WTC11 (cell line): Measurements from ENCODE around the gene COL19A1. TPM values are rescaled to one million over a fixed set of nuclear protein-coding genes. Genes with fewer than 3 reads are reported as not detected.

Experiments used
- ATAC-seq: fragments of 200-7000 bp; cut with Tn5 transposase; 2 replicates; pipeline ENCODE4 v1.10.0; 2021; ENCODE audit warnings: mild to moderate bottlenecking, moderate library complexity
- CTCF ChIA-PET: fragments of 300-600 bp; sonication (Branson Sonifier 250); formaldehyde crosslinking; loops from one replicate; lab custom pipeline; 2021; ENCODE audit warnings: antibody characterized with exemption; lab: Charles Lee
- POLR2A ChIA-PET: fragments of 350-600 bp; sonication (Branson Sonifier 250); formaldehyde crosslinking; loops from one replicate; lab custom pipeline; 2021; ENCODE audit warnings: antibody characterized with exemption; lab: Charles Lee
- DNase-seq: peaks from one replicate; pipeline ENCODE4 v3.0.0; 2021; ENCODE audit warnings: low spot score
- H3K27ac Mint-ChIP-seq: 2 replicates; pipeline ENCODE4 v1.8.0; 2021; ENCODE audit warnings: mixed read lengths
- H3K27me3 Mint-ChIP-seq: 2 replicates; pipeline ENCODE4 v1.8.0; 2021; ENCODE audit warnings: low read depth, mild to moderate bottlenecking, moderate library complexity, mixed read lengths
- H3K36me3 Mint-ChIP-seq: 2 replicates; pipeline ENCODE4 v1.8.0; 2021; ENCODE audit warnings: mixed read lengths
- H3K4me1 Mint-ChIP-seq: 2 replicates; pipeline ENCODE4 v1.8.0; 2022; ENCODE audit warnings: mixed read lengths
- H3K4me3 Mint-ChIP-seq: 2 replicates; pipeline ENCODE4 v1.8.0; 2021; ENCODE audit warnings: mild to moderate bottlenecking, moderate library complexity, mixed read lengths
- H3K9me3 Mint-ChIP-seq: 2 replicates; pipeline ENCODE4 v1.8.0; 2021; ENCODE audit warnings: mixed read lengths
- ATF1 ChIP-seq: sonication (generic); formaldehyde crosslinking; IDR thresholded peaks from 2 replicates; pipeline ENCODE4 v1.8.1; 2023; ENCODE audit warnings: mild to moderate bottlenecking, moderate library complexity, missing genetic modification reagents
- CBFB ChIP-seq: sonication (generic); formaldehyde crosslinking; IDR thresholded peaks from 2 replicates; pipeline ENCODE4 v1.8.1; 2022; ENCODE audit warnings: mild to moderate bottlenecking, low read depth, missing genetic modification reagents
- FOXP1 ChIP-seq: sonication (generic); formaldehyde crosslinking; IDR thresholded peaks from 2 replicates; pipeline ENCODE4 v1.8.0; 2022; ENCODE audit warnings: missing genetic modification reagents, mild to moderate bottlenecking, moderate library complexity, borderline replicate concordance
- IRF2 ChIP-seq: sonication (generic); formaldehyde crosslinking; IDR thresholded peaks from 2 replicates; pipeline ENCODE4 v1.8.0; 2022; ENCODE audit warnings: low read depth, missing genetic modification reagents, borderline replicate concordance
- SOX15 ChIP-seq: fragments of 250-450 bp; sonication (Bioruptor Pico); IDR thresholded peaks from 2 replicates; pipeline ENCODE4 v1.9.0; 2021; ENCODE audit warnings: mild to moderate bottlenecking
- TEAD1 ChIP-seq: sonication (generic); formaldehyde crosslinking; IDR thresholded peaks from 2 replicates; pipeline ENCODE4 v1.8.0; 2022; ENCODE audit warnings: mild to moderate bottlenecking, missing genetic modification reagents
- ZNF138 ChIP-seq: sonication (generic); formaldehyde crosslinking; conservative IDR thresholded peaks from 2 replicates; pipeline ENCODE4 v1.8.1; 2022; ENCODE audit warnings: mild to moderate bottlenecking, moderate library complexity, missing genetic modification reagents
- total RNA-seq: library from RNA; stranded (reverse); gene quantifications from 3 replicates; pipeline ENCODE4 v1.2.3, GENCODE V29; 2021
- TF ChIP-seq, protein P1 (sequence below): sonication (generic); formaldehyde crosslinking; IDR thresholded peaks from 2 replicates; pipeline ENCODE4 v1.8.1; 2023; ENCODE audit warnings: mild to moderate bottlenecking, missing genetic modification reagents, moderate library complexity
- TF ChIP-seq, protein P2 (sequence below): sonication (generic); formaldehyde crosslinking; IDR thresholded peaks from 2 replicates; pipeline ENCODE4 v1.8.1; 2023; ENCODE audit warnings: mild to moderate bottlenecking, missing genetic modification reagents
- TF ChIP-seq, protein P3 (sequence below): sonication (generic); formaldehyde crosslinking; IDR thresholded peaks from 2 replicates; pipeline ENCODE4 v1.8.0; 2022; ENCODE audit warnings: mild to moderate bottlenecking, missing genetic modification reagents
- TF ChIP-seq, protein P4 (sequence below): fragments of 250-450 bp; sonication (Bioruptor Pico); IDR thresholded peaks from 2 replicates; pipeline ENCODE4 v1.9.0; 2021; ENCODE audit warnings: moderate library complexity, mild to moderate bottlenecking, inconsistent platforms, borderline replicate concordance
- TF ChIP-seq, protein P5 (sequence below): sonication (generic); formaldehyde crosslinking; IDR thresholded peaks from 2 replicates; pipeline ENCODE4 v1.8.1; 2022; ENCODE audit warnings: missing genetic modification reagents, borderline replicate concordance
- TF ChIP-seq, protein P6 (sequence below): sonication (generic); formaldehyde crosslinking; IDR thresholded peaks from 2 replicates; pipeline ENCODE4 v1.8.1; 2022; ENCODE audit warnings: low read depth, mild to moderate bottlenecking, moderate library complexity, missing genetic modification reagents, borderline replicate concordance
- TF ChIP-seq, protein P7 (sequence below): sonication (generic); formaldehyde crosslinking; conservative IDR thresholded peaks from 2 replicates; pipeline ENCODE4 v1.8.1; 2023; ENCODE audit warnings: mild to moderate bottlenecking, low read depth, missing genetic modification reagents, moderate library complexity

Gene COL19A1
- total RNA-seq, 1 experiment from 2014 or later = not detected

DNA sequence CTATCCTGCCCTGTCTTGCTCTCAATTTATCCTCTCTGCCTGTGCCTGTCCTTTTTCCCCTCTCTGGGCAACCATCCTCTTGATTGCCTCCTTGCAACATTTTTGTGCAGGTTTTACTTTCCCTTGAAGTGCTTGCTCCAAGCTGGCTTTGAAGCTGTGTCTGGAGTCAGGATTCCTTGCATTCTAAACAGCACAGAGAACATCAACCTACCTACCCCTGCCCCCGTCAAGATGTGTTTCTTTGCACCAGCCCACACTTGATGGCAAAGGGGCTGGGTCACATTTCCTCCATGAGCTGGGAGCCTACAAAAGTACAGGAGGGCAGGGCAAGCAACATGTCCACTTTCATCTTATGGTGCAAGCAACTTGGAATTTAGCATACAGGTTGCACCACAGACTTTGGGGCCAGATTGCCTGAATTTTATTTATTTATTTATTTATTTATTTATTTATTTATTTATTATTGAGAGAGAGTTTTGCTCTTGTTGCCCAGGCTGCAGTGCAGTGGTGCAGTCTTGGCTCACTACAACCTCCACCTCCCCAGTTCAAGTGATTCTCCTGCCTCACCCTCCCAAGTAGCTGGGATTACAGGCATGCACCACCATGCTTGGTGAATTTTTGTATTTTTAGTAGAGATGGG is 206.3 kb downstream of the COL19A1 start (continued):
- TF ChIP-seq, protein P1, sequence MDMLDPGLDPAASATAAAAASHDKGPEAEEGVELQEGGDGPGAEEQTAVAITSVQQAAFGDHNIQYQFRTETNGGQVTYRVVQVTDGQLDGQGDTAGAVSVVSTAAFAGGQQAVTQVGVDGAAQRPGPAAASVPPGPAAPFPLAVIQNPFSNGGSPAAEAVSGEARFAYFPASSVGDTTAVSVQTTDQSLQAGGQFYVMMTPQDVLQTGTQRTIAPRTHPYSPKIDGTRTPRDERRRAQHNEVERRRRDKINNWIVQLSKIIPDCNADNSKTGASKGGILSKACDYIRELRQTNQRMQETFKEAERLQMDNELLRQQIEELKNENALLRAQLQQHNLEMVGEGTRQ = no peak
- no peak for TF ChIP-seq ATF1 (CRISPR knock-in tag)
- TF ChIP-seq, all 79 proteins: peak for 0

DNA sequence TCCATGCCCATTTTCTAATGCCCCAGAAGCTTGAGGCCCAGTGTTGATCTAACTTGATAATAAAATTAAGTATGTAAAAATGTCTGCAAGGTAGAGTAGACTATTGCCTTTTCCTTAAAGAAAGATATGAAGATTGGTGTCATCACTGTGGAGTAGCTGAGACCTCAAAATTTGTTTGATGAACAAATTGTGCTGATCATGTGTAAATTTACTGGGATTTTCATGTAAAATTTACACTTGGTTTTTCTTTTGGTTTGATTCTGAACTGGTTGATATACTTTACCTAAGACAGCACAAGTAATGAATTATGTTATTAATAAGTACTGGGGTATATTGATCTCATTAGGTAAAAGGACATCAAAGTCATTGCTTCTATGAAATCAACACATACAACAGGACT is 207.3 kb downstream of the COL19A1 start:
- no peaks in the 10 kb centered on the region for H3K27me3 Mint-ChIP-seq

DNA sequence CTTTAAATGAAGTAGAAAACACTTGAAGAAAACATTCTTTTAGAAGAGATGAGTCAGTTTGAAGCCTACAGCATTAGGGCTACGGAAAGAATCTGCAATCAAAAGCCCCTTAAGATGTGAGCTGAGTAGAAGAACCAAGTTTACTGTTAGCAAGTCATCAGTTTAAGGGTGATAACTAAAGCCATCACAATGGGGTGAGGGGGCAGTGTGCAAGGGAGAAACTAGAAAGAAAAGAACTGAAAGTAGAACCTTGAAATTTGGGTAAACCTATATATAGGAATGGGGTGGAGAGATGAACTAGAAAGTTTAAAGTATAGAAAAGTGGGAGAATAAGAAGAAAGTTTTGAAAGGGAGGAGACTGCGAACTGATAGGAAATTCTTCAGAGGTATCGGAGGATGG is 212.9 kb downstream of the COL19A1 start:
- Mint-ChIP-seq H3K4me1 (peaks cover 12% of the 10 kb centered on the region), H3K9me3 (no peaks in the 10 kb centered on the region), H3K36me3 (no peaks in the 10 kb centered on the region), H3K27ac (no peak overlapping the region), H3K4me3 (no peak overlapping the region), H3K27me3 (no peaks in the 10 kb centered on the region)
- DNase-seq (no peak), ATAC-seq (no peak)
- TF ChIP-seq ZNF138 (CRISPR knock-in tag) = no peak
- TF ChIP-seq, protein P2, sequence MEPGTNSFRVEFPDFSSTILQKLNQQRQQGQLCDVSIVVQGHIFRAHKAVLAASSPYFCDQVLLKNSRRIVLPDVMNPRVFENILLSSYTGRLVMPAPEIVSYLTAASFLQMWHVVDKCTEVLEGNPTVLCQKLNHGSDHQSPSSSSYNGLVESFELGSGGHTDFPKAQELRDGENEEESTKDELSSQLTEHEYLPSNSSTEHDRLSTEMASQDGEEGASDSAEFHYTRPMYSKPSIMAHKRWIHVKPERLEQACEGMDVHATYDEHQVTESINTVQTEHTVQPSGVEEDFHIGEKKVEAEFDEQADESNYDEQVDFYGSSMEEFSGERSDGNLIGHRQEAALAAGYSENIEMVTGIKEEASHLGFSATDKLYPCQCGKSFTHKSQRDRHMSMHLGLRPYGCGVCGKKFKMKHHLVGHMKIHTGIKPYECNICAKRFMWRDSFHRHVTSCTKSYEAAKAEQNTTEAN (CRISPR knock-in tag) = no peak
- POLR2A ChIA-PET = no interaction called here
- CTCF ChIA-PET = no interaction called here

More for the DNA sequence above, 207.3 kb downstream of the COL19A1 start:
- Mint-ChIP-seq H3K9me3 (no peaks in the 10 kb centered on the region), H3K27ac (no peak overlapping the region), H3K4me3 (no peak overlapping the region), H3K36me3 (no peaks in the 10 kb centered on the region), H3K4me1 (peaks cover 5% of the 10 kb centered on the region)
- ChIA-PET CTCF (interaction anchor here (0.7 kb wide), 1 partner anchor 41 kb away, joined by 3 read pairs; no protein-coding TSS in a partner anchor), POLR2A (no interaction called here)
- DNase-seq (no peak), ATAC-seq (no peak)
- no peak for TF ChIP-seq TEAD1 (CRISPR knock-in tag)
- no peak for TF ChIP-seq FOXP1 (CRISPR knock-in tag)
- TF ChIP-seq, protein P3, sequence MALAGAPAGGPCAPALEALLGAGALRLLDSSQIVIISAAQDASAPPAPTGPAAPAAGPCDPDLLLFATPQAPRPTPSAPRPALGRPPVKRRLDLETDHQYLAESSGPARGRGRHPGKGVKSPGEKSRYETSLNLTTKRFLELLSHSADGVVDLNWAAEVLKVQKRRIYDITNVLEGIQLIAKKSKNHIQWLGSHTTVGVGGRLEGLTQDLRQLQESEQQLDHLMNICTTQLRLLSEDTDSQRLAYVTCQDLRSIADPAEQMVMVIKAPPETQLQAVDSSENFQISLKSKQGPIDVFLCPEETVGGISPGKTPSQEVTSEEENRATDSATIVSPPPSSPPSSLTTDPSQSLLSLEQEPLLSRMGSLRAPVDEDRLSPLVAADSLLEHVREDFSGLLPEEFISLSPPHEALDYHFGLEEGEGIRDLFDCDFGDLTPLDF (CRISPR knock-in tag) = no peak
- TF ChIP-seq, protein P4, sequence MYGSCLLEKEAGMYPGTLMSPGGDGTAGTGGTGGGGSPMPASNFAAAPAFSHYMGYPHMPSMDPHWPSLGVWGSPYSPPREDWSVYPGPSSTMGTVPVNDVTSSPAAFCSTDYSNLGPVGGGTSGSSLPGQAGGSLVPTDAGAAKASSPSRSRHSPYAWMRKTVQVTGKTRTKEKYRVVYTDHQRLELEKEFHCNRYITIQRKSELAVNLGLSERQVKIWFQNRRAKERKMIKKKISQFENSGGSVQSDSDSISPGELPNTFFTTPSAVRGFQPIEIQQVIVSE = no peak
- TF ChIP-seq, protein P5, sequence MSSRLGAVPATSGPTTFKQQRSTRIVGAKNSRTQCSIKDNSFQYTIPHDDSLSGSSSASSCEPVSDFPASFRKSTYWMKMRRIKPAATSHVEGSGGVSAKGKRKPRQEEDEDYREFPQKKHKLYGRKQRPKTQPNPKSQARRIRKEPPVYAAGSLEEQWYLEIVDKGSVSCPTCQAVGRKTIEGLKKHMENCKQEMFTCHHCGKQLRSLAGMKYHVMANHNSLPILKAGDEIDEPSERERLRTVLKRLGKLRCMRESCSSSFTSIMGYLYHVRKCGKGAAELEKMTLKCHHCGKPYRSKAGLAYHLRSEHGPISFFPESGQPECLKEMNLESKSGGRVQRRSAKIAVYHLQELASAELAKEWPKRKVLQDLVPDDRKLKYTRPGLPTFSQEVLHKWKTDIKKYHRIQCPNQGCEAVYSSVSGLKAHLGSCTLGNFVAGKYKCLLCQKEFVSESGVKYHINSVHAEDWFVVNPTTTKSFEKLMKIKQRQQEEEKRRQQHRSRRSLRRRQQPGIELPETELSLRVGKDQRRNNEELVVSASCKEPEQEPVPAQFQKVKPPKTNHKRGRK (CRISPR knock-in tag) = no peak
- no peak for TF ChIP-seq IRF2
- TF ChIP-seq SOX15 = no peak
- TF ChIP-seq, protein P6, sequence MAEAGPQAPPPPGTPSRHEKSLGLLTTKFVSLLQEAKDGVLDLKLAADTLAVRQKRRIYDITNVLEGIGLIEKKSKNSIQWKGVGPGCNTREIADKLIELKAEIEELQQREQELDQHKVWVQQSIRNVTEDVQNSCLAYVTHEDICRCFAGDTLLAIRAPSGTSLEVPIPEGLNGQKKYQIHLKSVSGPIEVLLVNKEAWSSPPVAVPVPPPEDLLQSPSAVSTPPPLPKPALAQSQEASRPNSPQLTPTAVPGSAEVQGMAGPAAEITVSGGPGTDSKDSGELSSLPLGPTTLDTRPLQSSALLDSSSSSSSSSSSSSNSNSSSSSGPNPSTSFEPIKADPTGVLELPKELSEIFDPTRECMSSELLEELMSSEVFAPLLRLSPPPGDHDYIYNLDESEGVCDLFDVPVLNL (CRISPR knock-in tag) = no peak
- no peak for TF ChIP-seq CBFB (CRISPR knock-in tag)
- TF ChIP-seq, protein P7, sequence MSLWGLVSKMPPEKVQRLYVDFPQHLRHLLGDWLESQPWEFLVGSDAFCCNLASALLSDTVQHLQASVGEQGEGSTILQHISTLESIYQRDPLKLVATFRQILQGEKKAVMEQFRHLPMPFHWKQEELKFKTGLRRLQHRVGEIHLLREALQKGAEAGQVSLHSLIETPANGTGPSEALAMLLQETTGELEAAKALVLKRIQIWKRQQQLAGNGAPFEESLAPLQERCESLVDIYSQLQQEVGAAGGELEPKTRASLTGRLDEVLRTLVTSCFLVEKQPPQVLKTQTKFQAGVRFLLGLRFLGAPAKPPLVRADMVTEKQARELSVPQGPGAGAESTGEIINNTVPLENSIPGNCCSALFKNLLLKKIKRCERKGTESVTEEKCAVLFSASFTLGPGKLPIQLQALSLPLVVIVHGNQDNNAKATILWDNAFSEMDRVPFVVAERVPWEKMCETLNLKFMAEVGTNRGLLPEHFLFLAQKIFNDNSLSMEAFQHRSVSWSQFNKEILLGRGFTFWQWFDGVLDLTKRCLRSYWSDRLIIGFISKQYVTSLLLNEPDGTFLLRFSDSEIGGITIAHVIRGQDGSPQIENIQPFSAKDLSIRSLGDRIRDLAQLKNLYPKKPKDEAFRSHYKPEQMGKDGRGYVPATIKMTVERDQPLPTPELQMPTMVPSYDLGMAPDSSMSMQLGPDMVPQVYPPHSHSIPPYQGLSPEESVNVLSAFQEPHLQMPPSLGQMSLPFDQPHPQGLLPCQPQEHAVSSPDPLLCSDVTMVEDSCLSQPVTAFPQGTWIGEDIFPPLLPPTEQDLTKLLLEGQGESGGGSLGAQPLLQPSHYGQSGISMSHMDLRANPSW (CRISPR knock-in tag) = no peak
